ENCODE measurements around the gene WDR74. TPM values are rescaled to one million over a fixed set of nuclear protein-coding genes. Genes with fewer than 3 reads are reported as not detected.
A peak's percentile ranks its signal among the peaks of the same experiment; 100 is the strongest.

WDR74 gene
- total RNA-seq, 1 donor from 2014 or later: 35.3 TPM

GRCh38 chr11:62856333-62856895 lies 17.0 kb upstream of the WDR74 start:
- Histone ChIP-seq H3K27ac (peak overlapping the region; percentile 82), H3K4me3 (peak overlapping the region; percentile 69), H3K27me3 (ENCODE audit: low read depth) (no peaks in the 10 kb centered on the region), H3K9me3 (no peaks in the 10 kb centered on the region), H3K4me1 (peaks cover 33% of the 10 kb centered on the region), H3K36me3 (peaks cover 28% of the 10 kb centered on the region)
- no peak for TF ChIP-seq CTCF (IDR thresholded peaks at IDR 0.05)
- DNase-seq (no peak), ATAC-seq (peak; percentile 1 to 2)
- intact Hi-C loops (cut with DNase I): no loop called here

- no peaks in the 10 kb centered on the region for H3K9me3 ChIP-seq
- intact Hi-C loops (cut with DNase I): no loop called here
- peaks cover 28% of the 10 kb centered on the region for H3K36me3 ChIP-seq
- H3K27me3 ChIP-seq (ENCODE audit: low read depth): no peaks in the 10 kb centered on the region
- no peak for TF ChIP-seq CTCF (IDR thresholded peaks at IDR 0.05)
- peak overlapping the region; percentile 82 for H3K27ac ChIP-seq
- H3K4me3 ChIP-seq: peak overlapping the region; percentile 69
- H3K4me1 ChIP-seq: peaks cover 33% of the 10 kb centered on the region
- peak; percentile 99 for ATAC-seq
- DNase-seq: peak; percentile 96
Measured at GRCh38 chr11:62855571-62856332, 16.4 kb upstream of the WDR74 start.

GRCh38 chr11:62854825-62855570 lies 15.6 kb upstream of the WDR74 start:
- no peak for ATAC-seq
- peaks cover 28% of the 10 kb centered on the region for H3K36me3 ChIP-seq
- H3K27me3 ChIP-seq (ENCODE audit: low read depth): no peaks in the 10 kb centered on the region
- TF ChIP-seq CTCF (IDR thresholded peaks at IDR 0.05): no peak
- no peak for DNase-seq
- no peaks in the 10 kb centered on the region for H3K9me3 ChIP-seq
- H3K4me3 ChIP-seq: peak overlapping the region; percentile 69
- intact Hi-C loops (cut with DNase I): no loop called here
- H3K27ac ChIP-seq: peak overlapping the region; percentile 82
- peaks cover 33% of the 10 kb centered on the region for H3K4me1 ChIP-seq

- peaks cover 33% of the 10 kb centered on the region for H3K4me1 ChIP-seq
- DNase-seq: no peak
- peak overlapping the region; percentile 69 for H3K4me3 ChIP-seq
- no peaks in the 10 kb centered on the region for H3K9me3 ChIP-seq
- no peak overlapping the region for H3K27ac ChIP-seq
- ATAC-seq: no peak
- intact Hi-C loops (cut with DNase I): no loop called here
- H3K27me3 ChIP-seq (ENCODE audit: low read depth): no peaks in the 10 kb centered on the region
- no peak for TF ChIP-seq CTCF (IDR thresholded peaks at IDR 0.05)
- peaks cover 28% of the 10 kb centered on the region for H3K36me3 ChIP-seq
Measured at GRCh38 chr11:62854013-62854824, 14.8 kb upstream of the WDR74 start.

Measured in lower lobe of right lung (tissue), 2 donors.